Measurements from ENCODE around the gene CTNNA2. TPM values are rescaled to one million over a fixed set of nuclear protein-coding genes. Genes with fewer than 3 reads are reported as not detected.

Gene CTNNA2
- polyA plus RNA-seq, 2 of the 4 experiments (the other 2 are of a cell fraction), result 0.50 to 0.94 TPM

GRCh38 chr2:80037310-80037709, 524.5 kb downstream of the CTNNA2 start:
- ChIA-PET CTCF (no interaction called here), POLR2A (no interaction called here)
- DNase-seq (ENCODE audit: low read depth in 1 of 2, low spot score in 1 of 2) (no peak), ATAC-seq (no peak), FAIRE-seq (no peak)
- no peak overlapping the region for H3K27ac ChIP-seq
- WGBS (ENCODE audit: missing lambda C conversion rate), result 11% methylated on average over 4 of the region's 4 CpGs
- H3K9me3 ChIP-seq, result no peaks in the 10 kb centered on the region
- no peak overlapping the region for H3K4me3 ChIP-seq
- H3K4me1 ChIP-seq, result no peaks in the 10 kb centered on the region
- no peak overlapping the region for H3K4me2 ChIP-seq
- TF ChIP-seq, protein P1, sequence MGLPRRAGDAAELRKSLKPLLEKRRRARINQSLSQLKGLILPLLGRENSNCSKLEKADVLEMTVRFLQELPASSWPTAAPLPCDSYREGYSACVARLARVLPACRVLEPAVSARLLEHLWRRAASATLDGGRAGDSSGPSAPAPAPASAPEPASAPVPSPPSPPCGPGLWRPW (IDR thresholded peaks at IDR 0.05), result no peak
- TF ChIP-seq TFCP2L1 (CRISPR knock-in tag; IDR thresholded peaks at IDR 0.05), result no peak
- no peak for TF ChIP-seq ZC3H11A (IDR thresholded peaks at IDR 0.05)
- no peak for TF ChIP-seq CBX2 (IDR thresholded peaks at IDR 0.05; ENCODE audit: borderline replicate concordance, low read depth)

DNA sequence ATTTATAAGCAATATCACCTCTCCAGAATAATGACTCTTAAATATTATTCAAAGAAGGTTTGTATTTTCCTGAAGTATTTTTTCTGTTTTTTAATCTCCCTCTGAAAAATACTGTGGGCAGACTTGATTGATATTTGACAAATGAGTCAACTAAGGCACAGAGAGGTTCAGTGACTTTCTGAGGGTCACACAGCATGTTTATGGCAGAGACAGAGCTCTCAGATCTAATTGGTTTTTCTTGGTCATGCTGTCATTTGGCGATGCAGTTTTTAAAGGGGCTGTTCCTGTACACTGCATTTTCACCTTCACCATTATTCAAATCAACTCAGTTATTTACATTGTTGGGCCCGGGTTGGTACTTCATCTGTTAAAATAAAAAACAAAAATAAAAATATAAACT, 527.4 kb downstream of the CTNNA2 start:
- WGBS (ENCODE audit: missing lambda C conversion rate), result 19% methylated on average over 2 of the region's 2 CpGs

DNA sequence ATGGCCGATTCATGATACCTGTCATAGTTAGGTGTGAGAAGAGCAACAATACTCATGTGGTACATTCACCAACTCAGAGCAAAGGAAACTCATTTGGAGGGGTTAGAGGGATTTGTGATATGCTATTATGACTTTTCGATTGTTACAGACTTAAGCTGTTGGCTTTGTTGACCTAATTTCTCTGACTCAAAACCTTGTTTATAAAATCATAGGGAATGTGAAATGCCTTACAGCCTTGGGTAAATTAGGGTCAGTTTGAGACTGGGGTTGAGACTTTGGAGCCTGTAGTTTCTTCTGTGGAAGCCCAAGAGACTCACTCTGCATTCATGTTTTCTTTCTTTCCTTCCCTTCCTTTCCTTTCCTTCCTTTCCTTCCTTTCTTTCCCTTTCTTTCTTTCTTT, 529.8 kb downstream of the CTNNA2 start:
- WGBS (ENCODE audit: missing lambda C conversion rate), result 16% methylated on average over 2 of the region's 2 CpGs
- POLR2A ChIA-PET, result no interaction called here
- FAIRE-seq, result no peak

More for the DNA sequence above, 527.4 kb downstream of the CTNNA2 start:
- TF ChIP-seq CBX2 (IDR thresholded peaks at IDR 0.05; ENCODE audit: borderline replicate concordance, low read depth) (no peak), PHF8 (IDR thresholded peaks at IDR 0.05; ENCODE audit: borderline replicate concordance, low read depth) (no peak), POLR2A (IDR thresholded peaks at IDR 0.05; ENCODE audit: low read length) (no peak), NR3C1 (IDR thresholded peaks at IDR 0.05) (no peak), CHD2 (IDR thresholded peaks at IDR 0.05; ENCODE audit: low read length, partially characterized antibody) (no peak), CHD4 (IDR thresholded peaks at IDR 0.05; ENCODE audit: borderline replicate concordance) (no peak), ELK1 (IDR thresholded peaks at IDR 0.05; ENCODE audit: low read depth, low read length) (no peak), RAD21 (conservative IDR thresholded peaks at IDR 0.05 in 1 of 2, IDR thresholded peaks at IDR 0.05 in 1 of 2) (no peak), MAFK (IDR thresholded peaks at IDR 0.05; ENCODE audit: partially characterized antibody) (no peak), EP300 (IDR thresholded peaks at IDR 0.05) (no peak)
- TF ChIP-seq, protein P2, sequence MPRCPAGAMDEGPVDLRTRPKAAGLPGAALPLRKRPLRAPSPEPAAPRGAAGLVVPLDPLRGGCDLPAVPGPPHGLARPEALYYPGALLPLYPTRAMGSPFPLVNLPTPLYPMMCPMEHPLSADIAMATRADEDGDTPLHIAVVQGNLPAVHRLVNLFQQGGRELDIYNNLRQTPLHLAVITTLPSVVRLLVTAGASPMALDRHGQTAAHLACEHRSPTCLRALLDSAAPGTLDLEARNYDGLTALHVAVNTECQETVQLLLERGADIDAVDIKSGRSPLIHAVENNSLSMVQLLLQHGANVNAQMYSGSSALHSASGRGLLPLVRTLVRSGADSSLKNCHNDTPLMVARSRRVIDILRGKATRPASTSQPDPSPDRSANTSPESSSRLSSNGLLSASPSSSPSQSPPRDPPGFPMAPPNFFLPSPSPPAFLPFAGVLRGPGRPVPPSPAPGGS (IDR thresholded peaks at IDR 0.05), result no peak
- ChIA-PET POLR2A (no interaction called here), CTCF (no interaction called here)
- FAIRE-seq, result no peak
- no peaks in the 10 kb centered on the region for H3K9me3 ChIP-seq
- no peak overlapping the region for H3K4me3 ChIP-seq
- no peak overlapping the region for H3K4me2 ChIP-seq
- no peaks in the 10 kb centered on the region for H3K4me1 ChIP-seq
- no peak for DNase-seq (ENCODE audit: low read depth in 1 of 2, low spot score in 1 of 2)
- no peak for ATAC-seq
- no peak overlapping the region for H3K27ac ChIP-seq

DNA sequence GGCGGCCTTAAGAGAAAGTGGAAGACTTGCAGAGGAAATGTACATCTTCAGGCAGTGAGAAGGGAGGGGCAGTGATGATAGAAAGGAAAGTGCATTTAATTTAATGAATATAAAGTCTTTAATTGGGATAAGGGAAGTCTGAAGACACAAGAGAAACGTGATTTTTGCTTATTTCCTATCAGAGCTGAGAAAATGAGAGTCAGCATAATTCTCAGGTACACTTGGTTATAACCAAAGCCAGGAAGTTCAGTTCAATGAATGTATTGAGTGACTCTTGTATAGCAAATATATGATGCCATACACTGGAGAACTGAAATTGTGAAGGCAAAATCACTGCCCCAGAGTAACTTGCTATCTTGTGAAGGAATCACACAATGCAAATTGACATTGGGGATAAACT, 535.4 kb downstream of the CTNNA2 start:
- H3K27ac ChIP-seq, result no peak overlapping the region
- no peaks in the 10 kb centered on the region for H3K4me1 ChIP-seq
- FAIRE-seq, result no peak
- ChIA-PET CTCF (no interaction called here), POLR2A (no interaction called here)
- H3K4me2 ChIP-seq, result no peak overlapping the region
- 17% methylated on average over 2 of the region's 2 CpGs for WGBS (ENCODE audit: missing lambda C conversion rate)
- TF ChIP-seq MAX (IDR thresholded peaks at IDR 0.05), result no peak
- peak; percentile 71 for TF ChIP-seq MAFK (IDR thresholded peaks at IDR 0.05; ENCODE audit: partially characterized antibody)
- no peak overlapping the region for H3K4me3 ChIP-seq
- DNase-seq (ENCODE audit: low read depth in 1 of 2, low spot score in 1 of 2), result no peak
- H3K9me3 ChIP-seq, result no peaks in the 10 kb centered on the region
- ATAC-seq, result no peak

More for the DNA sequence above, 529.8 kb downstream of the CTNNA2 start:
- TF ChIP-seq HOXB13 (CRISPR knock-in tag; IDR thresholded peaks at IDR 0.05; ENCODE audit: low read depth) (no peak), CEBPB (IDR thresholded peaks at IDR 0.05) (no peak)
- no peak overlapping the region for H3K4me2 ChIP-seq
- no peaks in the 10 kb centered on the region for H3K9me3 ChIP-seq
- no peaks in the 10 kb centered on the region for H3K4me1 ChIP-seq
- no peak for ATAC-seq
- H3K4me3 ChIP-seq, result no peak overlapping the region
- no peak overlapping the region for H3K27ac ChIP-seq
- CTCF ChIA-PET, result no interaction called here
- no peak for DNase-seq (ENCODE audit: low read depth in 1 of 2, low spot score in 1 of 2)

Measured in A549 (cell line).